Astrocyte (in vitro differentiated cells and primary cell): ENCODE data around the gene GPX3.

ENCODE experiments used
- EZH2 ChIP-seq: IDR thresholded peaks from 2 replicates; pipeline ENCODE4 v1.6.1; 2012; ENCODE audit warnings: mild to moderate bottlenecking, low read length, inconsistent platforms; ENCODE audit not compliant: insufficient read depth
- TF ChIP-seq, protein P1 (sequence below): IDR thresholded peaks from 2 replicates; pipeline ENCODE4 v1.5.1; 2011; ENCODE audit warnings: low read depth, mild to moderate bottlenecking, inconsistent platforms, low read length, moderate library complexity; ENCODE audit not compliant: insufficient read depth

- no peak for TF ChIP-seq EZH2
- TF ChIP-seq, protein P1, sequence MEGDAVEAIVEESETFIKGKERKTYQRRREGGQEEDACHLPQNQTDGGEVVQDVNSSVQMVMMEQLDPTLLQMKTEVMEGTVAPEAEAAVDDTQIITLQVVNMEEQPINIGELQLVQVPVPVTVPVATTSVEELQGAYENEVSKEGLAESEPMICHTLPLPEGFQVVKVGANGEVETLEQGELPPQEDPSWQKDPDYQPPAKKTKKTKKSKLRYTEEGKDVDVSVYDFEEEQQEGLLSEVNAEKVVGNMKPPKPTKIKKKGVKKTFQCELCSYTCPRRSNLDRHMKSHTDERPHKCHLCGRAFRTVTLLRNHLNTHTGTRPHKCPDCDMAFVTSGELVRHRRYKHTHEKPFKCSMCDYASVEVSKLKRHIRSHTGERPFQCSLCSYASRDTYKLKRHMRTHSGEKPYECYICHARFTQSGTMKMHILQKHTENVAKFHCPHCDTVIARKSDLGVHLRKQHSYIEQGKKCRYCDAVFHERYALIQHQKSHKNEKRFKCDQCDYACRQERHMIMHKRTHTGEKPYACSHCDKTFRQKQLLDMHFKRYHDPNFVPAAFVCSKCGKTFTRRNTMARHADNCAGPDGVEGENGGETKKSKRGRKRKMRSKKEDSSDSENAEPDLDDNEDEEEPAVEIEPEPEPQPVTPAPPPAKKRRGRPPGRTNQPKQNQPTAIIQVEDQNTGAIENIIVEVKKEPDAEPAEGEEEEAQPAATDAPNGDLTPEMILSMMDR: no peak
These were observed 17.4 kb downstream of the GPX3 start for GRCh38 chr5:151037561-151038411.
